ENCODE measurements around the gene ADGRF5. TPM values are rescaled to one million over a fixed set of nuclear protein-coding genes. Genes with fewer than 3 reads are reported as not detected.

The ADGRF5 gene
- total and polyA plus RNA-seq, 10 of the 15 experiments (the other 5 are each of a cell fraction or from before 2014, with no cell fraction given), result 0.01 to 0.13 TPM; not detected in 8

- TF ChIP-seq RAD21 (IDR thresholded peaks at IDR 0.05; ENCODE audit: insufficient read depth, low read depth, low read length), result no peak
- TF ChIP-seq PRDM15 (CRISPR knock-in tag; IDR thresholded peaks at IDR 0.05), result no peak
- no peak for TF ChIP-seq SREBF1 (IDR thresholded peaks at IDR 0.05; ENCODE audit: low read length)
- no peak for TF ChIP-seq MEF2B (IDR thresholded peaks at IDR 0.05; ENCODE audit: partially characterized antibody, poor library complexity, severe bottlenecking)
Measured at GRCh38 chr6:46948699-46949098, 27.0 kb upstream of the ADGRF5 start (continued).

GRCh38 chr6:46947497-46947896 lies 25.8 kb upstream of the ADGRF5 start:
- Histone ChIP-seq H4K20me1 (ENCODE audit: control insufficient read depth, insufficient read depth) (no peaks in the 10 kb centered on the region), H3K4me2 (ENCODE audit: control insufficient read depth, insufficient read depth) (no peak overlapping the region), H3K4me1 (ENCODE audit: control insufficient read depth, insufficient read depth, low read length) (no peaks in the 10 kb centered on the region), H3K9ac (ENCODE audit: control insufficient read depth, insufficient read depth, low read length) (no peak overlapping the region), H3K27me3 (replicated peaks in 1 of 2; ENCODE audit: control insufficient read depth in 2 of 2, insufficient read depth in 2 of 2, low read length in 1 of 2) (0 out of 4 replicates have a peak, but pooled peaks cover 0 to 1% of the 10 kb centered on the region in 2 experiments), H3K79me2 (ENCODE audit: control insufficient read depth, insufficient read depth, low read length) (no peaks in the 10 kb centered on the region), H3K27ac (ENCODE audit: control insufficient read depth, insufficient read depth) (no peak overlapping the region), H2AFZ (ENCODE audit: control insufficient read depth, low read depth, low read length) (no peak overlapping the region), H3K9me3 (replicated peaks; ENCODE audit: control insufficient read depth, insufficient read depth, low read length) (no peaks in the 10 kb centered on the region), H3K4me3 (no peak overlapping the region), H3K36me3 (ENCODE audit: control insufficient read depth in 2 of 2, insufficient read depth in 2 of 2, low read length in 1 of 2) (no peaks in the 10 kb centered on the region)
- ChIA-PET SMC1A (ENCODE audit: uncharacterized antibody, unreplicated experiment) (no interaction called here), RAD21 (ENCODE audit: unreplicated experiment) (no interaction called here), CTCF (no interaction called here), POLR2A (no interaction called here)
- ATAC-seq, result no peak
- FAIRE-seq, result no peak
- 39% methylated on average over 5 of the region's 5 CpGs for WGBS (ENCODE audit: insufficient coverage, insufficient replicate concordance, low lambda C conversion rate, missing lambda C conversion rate)
- intact Hi-C loops (cut with micrococcal nuclease; ENCODE audit: unreplicated experiment), result no loop called here
- no peak for DNase-seq (ENCODE audit: low read depth, low spot score)
- no TSS peak for BruUV-seq (replicated peaks)
- in situ Hi-C loops (cut with MboI), result no loop called here
- TF ChIP-seq CEBPB (IDR thresholded peaks at IDR 0.05; ENCODE audit: borderline replicate concordance in 1 of 2, low read depth in 2 of 2, low read length in 2 of 2) (no peak), JUND (IDR thresholded peaks at IDR 0.05; ENCODE audit: low read depth, low read length) (no peak), SMC3 (IDR thresholded peaks at IDR 0.05; ENCODE audit: borderline replicate concordance, low read length) (no peak), ZNF24 (IDR thresholded peaks at IDR 0.05) (no peak), MAX (IDR thresholded peaks at IDR 0.05; ENCODE audit: low read depth, low read length) (no peak), SPI1 (IDR thresholded peaks at IDR 0.05; ENCODE audit: borderline replicate concordance, insufficient read depth, low read depth, low read length) (no peak), IKZF2 (IDR thresholded peaks at IDR 0.05) (no peak), RCOR1 (conservative IDR thresholded peaks at IDR 0.05; ENCODE audit: low read depth, low read length) (no peak)

All from GM12878 (cell line).